GM18505 (cell line): ENCODE data around the gene PACRG.
A peak's percentile ranks its signal among the peaks of the same experiment; 100 is the strongest.
"Not testable (repeated sequence)": the region's sequence is repeated elsewhere in the genome, so short reads cannot be mapped to it uniquely, and the experiment has no call there.

Experiments
- ATAC-seq: cut with Tn5 transposase; IDR thresholded peaks from one replicate; pipeline ENCODE4 v1.9.1; 2021; ENCODE audit not compliant: unreplicated experiment
- POLR2A ChIP-seq: IDR thresholded peaks from 4 replicates; pipeline ENCODE4 v1.6.1; 2011; ENCODE audit warnings: borderline replicate concordance; ENCODE audit not compliant: insufficient read depth, insufficient read length; ENCODE audit errors: extremely low read depth

The PACRG gene

DNA sequence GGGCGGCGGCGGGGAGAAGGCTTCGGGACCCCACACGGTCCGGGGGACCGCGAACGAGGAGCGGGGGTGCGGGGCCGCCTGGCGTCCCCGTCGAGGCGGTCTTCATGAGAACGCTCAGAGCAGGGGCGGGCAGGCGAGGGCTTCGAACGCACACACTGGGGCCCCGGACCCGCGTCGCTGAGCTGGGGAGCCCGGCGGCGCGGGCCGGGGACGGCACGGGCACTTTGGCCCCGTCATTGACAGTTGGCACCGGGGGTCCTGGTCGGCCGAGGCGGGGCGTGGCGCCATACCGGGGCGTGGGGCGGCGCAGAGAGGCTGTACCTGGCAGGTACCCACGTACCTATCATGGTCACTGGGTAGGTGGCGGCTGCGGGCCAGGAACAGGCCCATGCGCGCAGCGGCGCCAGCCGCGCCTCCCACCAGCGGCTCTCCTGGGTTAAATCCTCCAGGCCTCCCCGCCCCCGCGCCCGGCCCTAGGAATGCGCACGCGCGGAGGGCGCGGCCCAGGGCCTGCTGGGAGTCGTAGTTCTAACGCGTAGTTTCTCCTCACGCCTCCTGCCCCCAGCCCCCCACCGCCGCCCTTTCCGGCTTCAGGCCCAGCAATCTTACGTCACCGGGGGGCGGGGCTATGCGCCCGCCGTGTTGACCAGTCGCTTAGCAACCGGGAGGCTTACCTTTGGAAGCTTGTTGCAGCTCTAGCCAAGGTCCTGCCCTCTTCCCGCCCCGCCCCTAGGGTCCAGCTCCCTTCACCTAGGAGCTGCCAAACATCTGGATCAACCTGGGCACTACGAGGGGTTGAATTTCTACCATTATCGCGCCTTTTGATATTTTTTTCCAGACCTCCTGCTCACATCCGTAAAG lies at the start of gene PACRG, which contains the start of gene PRKN:
Gene PACRG, plus strand, starts transcription at position 653 of the 861 bp plus-strand sequence.
Gene PRKN, minus strand, starts transcription at position 445 of the 861 bp plus-strand sequence.
- ATAC-seq, result peak; percentile 98

DNA sequence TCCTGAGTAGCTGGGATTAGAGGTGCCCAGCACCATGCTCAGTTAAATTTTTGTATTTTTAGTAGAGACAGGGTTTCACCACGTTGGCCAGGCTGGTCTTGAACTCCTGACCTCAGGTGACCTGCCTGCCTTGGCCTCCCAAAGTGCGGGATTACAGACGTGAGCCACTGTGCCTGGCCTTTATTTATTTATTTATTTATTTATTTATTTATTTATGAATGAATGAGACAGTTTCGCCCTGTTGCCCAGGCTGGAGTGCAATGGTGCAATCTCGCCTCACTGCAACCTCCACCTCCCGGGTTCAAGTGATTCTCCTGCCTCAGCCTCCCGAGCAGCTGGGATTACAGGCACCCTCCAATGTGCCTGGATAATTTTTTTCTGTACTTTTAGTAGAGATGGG lies 48.9 kb upstream of the PACRG start:
- ATAC-seq, result not testable (repeated sequence)

More for the DNA sequence above, at the start of gene PACRG, which contains the start of gene PRKN:
- TF ChIP-seq POLR2A, result peak; percentile 31

DNA sequence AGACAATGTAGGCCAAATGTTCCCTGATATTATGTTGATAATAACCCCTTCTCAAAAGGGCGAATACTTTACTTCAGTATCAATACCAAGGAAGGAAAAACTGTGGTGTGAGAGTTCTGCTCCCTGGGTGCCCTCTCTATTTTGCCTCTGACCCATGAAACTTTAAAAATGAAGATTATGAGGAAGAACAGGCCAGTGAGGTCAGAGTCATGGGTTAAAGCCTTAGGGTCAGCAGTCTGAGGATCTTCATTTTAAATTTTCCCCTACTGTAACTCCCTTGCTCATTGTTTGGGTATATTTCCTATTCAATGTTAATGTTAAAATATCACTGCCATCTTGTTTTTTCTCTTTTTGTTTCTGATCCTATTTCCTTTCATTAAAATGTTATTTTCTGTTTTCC lies 48.1 kb upstream of the PACRG start:
- TF ChIP-seq POLR2A, result no peak
- ATAC-seq, result no peak

- no peak for TF ChIP-seq POLR2A
- ATAC-seq, result no peak
Observed at GRCh38 chr6:162680367-162680766, 47.4 kb upstream of the PACRG start.

DNA sequence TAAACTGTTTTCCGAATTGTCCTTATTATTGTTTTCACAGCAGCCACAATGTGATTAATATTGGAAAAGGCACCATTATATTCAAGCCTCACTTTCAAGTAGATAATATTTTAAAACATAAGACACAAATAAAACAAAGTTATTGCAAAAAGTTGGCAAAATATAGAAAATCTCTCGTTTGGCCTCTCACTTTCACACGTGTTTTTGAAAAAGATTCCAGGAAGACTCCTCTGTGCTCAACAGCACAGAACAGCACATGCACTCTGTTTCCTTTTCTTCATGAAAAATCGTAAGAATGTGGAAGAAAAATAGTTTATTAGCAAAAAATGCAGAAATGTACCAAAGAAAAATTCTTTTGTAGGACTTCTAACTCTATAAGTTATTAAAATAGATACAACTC lies 46.9 kb upstream of the PACRG start:
- no peak for ATAC-seq
- TF ChIP-seq POLR2A, result no peak

- TF ChIP-seq POLR2A, result no peak
- no peak for ATAC-seq
Observed at GRCh38 chr6:162681447-162681846, 46.3 kb upstream of the PACRG start.

- no peak for TF ChIP-seq POLR2A
- no peak for ATAC-seq
Observed at GRCh38 chr6:162683135-162683534, 44.6 kb upstream of the PACRG start.

GRCh38 chr6:162684052-162684451 lies 43.7 kb upstream of the PACRG start:
- no peak for ATAC-seq
- TF ChIP-seq POLR2A, result no peak

DNA sequence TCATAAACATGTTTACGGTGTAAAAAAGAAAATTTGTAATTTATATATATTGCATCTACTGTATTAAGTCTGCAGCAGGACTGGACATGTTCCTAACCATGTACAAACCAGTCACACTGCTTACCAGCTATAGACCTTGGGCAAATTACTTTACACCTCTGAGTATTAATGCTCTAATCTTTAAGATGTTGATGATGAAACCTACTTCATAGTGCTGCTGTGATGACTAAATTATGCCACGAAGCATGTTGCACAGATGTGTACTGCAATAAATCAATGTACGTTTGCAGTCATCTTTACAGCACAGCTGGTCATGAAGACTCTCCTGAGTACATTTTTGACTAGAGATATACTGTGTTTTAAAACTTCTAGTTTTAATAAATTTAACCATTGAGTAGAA lies 42.8 kb upstream of the PACRG start:
- no peak for ATAC-seq
- TF ChIP-seq POLR2A, result no peak

GRCh38 chr6:162685586-162685985 lies 42.2 kb upstream of the PACRG start:
- ATAC-seq, result no peak
- no peak for TF ChIP-seq POLR2A

- no peak for TF ChIP-seq POLR2A
- ATAC-seq, result no peak
Observed at GRCh38 chr6:162688751-162689345, 38.9 kb upstream of the PACRG start.

GRCh38 chr6:162690158-162690557 lies 37.6 kb upstream of the PACRG start:
- TF ChIP-seq POLR2A, result no peak
- ATAC-seq, result no peak

GRCh38 chr6:162697872-162698403 lies 29.8 kb upstream of the PACRG start:
- ATAC-seq, result no peak
- TF ChIP-seq POLR2A, result no peak

DNA sequence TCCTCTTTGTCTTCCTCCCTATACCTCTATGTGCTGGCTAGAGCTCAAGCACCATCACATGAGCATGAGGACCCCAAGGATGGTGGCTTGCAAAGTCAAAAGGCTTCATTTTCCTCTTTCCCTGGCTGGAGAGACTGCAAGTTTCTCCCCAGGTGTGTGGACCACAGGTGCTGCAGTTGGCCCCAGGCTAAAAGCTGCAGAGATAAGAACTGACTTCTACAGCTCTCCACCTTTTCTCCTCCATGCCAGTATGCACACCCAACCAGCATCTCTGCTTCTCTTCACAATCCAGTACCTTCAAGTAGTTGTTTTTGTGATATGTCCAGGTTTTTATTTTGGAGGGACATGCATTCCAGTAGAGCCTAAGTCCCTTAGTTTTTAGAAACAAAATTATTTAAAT lies 29.3 kb upstream of the PACRG start:
- no peak for ATAC-seq
- TF ChIP-seq POLR2A, result no peak
